ENCODE measurements around the gene FYB2.

GRCh38 chr1:56773341-56774066, 45.7 kb downstream of the FYB2 start:
- TF ChIP-seq CTCF (IDR thresholded peaks at IDR 0.05 in 8 of 11, conservative IDR thresholded peaks at IDR 0.05 in 3 of 11), result no peak
- TF ChIP-seq POLR2AphosphoS5 (IDR thresholded peaks at IDR 0.05), result no peak
- TF ChIP-seq POLR2A (IDR thresholded peaks at IDR 0.05), result no peak

Measured in spleen (tissue), 7 donors.